IMR-90 (cell line): ENCODE data around the gene SUSD6. TPM values are rescaled to one million over a fixed set of nuclear protein-coding genes. Genes with fewer than 3 reads are reported as not detected.
"Not testable (repeated sequence)": the region's sequence is repeated elsewhere in the genome, so short reads cannot be mapped to it uniquely, and the experiment has no call there.

Experiments
- ATAC-seq: fragments of 200-7000 bp; cut with Tn5 transposase; 2 replicates; pipeline ENCODE4 v1.9.1; 2020; ENCODE audit warnings: low read depth, mild to moderate bottlenecking, moderate library complexity
- BruUV-seq: library from RNA; stranded (reverse); fragments of 400-500 nt; replicated peaks from 2 replicates; lab custom pipeline; 2021; lab: Mats Ljungman, UMichigan
- CTCF ChIA-PET: fragments of 300-600 bp; formaldehyde crosslinking; extraction: SDS; loops from one replicate; lab custom pipeline; 2021; ENCODE audit warnings: antibody characterized with exemption; lab: Yijun Ruan, JAX
- POLR2A ChIA-PET: fragments of 300-600 bp; sonication (Branson Sonifier 250); formaldehyde crosslinking; loops from one replicate; lab custom pipeline; 2022; ENCODE audit warnings: antibody characterized with exemption; ENCODE audit not compliant: unreplicated experiment; lab: Charles Lee
- DNase-seq: peaks from one replicate; pipeline ENCODE4 v3.0.0; 2013
- H2AFZ ChIP-seq: replicated peaks from 2 replicates; pipeline ENCODE3; 2013; ENCODE audit warnings: low read length, mild to moderate bottlenecking; ENCODE audit not compliant: poor library complexity
- H2AK5ac ChIP-seq: 2 replicates; pipeline ENCODE4 v1.6.1; 2013; ENCODE audit warnings: low read depth, low read length, inconsistent platforms
- H2AK9ac ChIP-seq: replicated peaks from 2 replicates; pipeline ENCODE3; 2013; ENCODE audit warnings: mild to moderate bottlenecking, low read depth, low read length, moderate library complexity; ENCODE audit not compliant: poor library complexity
- H2BK120ac ChIP-seq: 2 replicates; pipeline ENCODE4 v1.6.1; 2013; ENCODE audit warnings: low read depth, low read length, inconsistent platforms
- H2BK15ac ChIP-seq: 3 replicates; pipeline ENCODE4 v1.6.1; 2013; ENCODE audit warnings: low read depth, low read length, inconsistent platforms
- H2BK20ac ChIP-seq: 2 replicates; pipeline ENCODE4 v1.6.1; 2013; ENCODE audit warnings: low read depth, mild to moderate bottlenecking, inconsistent platforms, low read length, moderate library complexity
- H2BK5ac ChIP-seq: 2 replicates; pipeline ENCODE4 v1.6.1; 2013; ENCODE audit warnings: mild to moderate bottlenecking, low read depth, low read length, inconsistent platforms; ENCODE audit not compliant: poor library complexity, severe bottlenecking
- H3K14ac ChIP-seq: replicated peaks from 2 replicates; pipeline ENCODE4 v1.6.1; 2013; ENCODE audit warnings: low read depth, low read length, inconsistent platforms
- H3K18ac ChIP-seq: 2 replicates; pipeline ENCODE4 v1.6.1; 2013; ENCODE audit warnings: low read depth, low read length, control low read depth
- H3K23ac ChIP-seq: 2 replicates; pipeline ENCODE4 v1.6.1; 2013; ENCODE audit warnings: low read depth, low read length, inconsistent platforms
- H3K27ac ChIP-seq: 2 replicates; pipeline ENCODE4 v1.5.1; 2013; ENCODE audit warnings: mild to moderate bottlenecking, control low read depth, low read length; ENCODE audit not compliant: insufficient read depth
- H3K27me3 ChIP-seq: 2 replicates; pipeline ENCODE4 v1.6.1; 2013; ENCODE audit warnings: low read length; ENCODE audit not compliant: control insufficient read depth, insufficient read depth
- H3K36me3 ChIP-seq: 2 replicates; pipeline ENCODE4 v1.6.1; 2013; ENCODE audit warnings: low read length, mixed read lengths; ENCODE audit not compliant: control insufficient read depth, insufficient read depth
- H3K4ac ChIP-seq: 2 replicates; pipeline ENCODE4 v1.6.1; 2013; ENCODE audit warnings: low read depth, low read length, inconsistent platforms
- H3K4me1 ChIP-seq: 2 replicates; pipeline ENCODE4 v1.6.1; 2013; ENCODE audit warnings: low read length, mixed read lengths; ENCODE audit not compliant: control insufficient read depth, insufficient read depth
- H3K4me2 ChIP-seq: 2 replicates; pipeline ENCODE4 v1.6.1; 2013; ENCODE audit warnings: low read depth, mild to moderate bottlenecking, control low read depth, low read length, moderate library complexity
- H3K4me3 ChIP-seq: 2 replicates; pipeline ENCODE4 v1.5.1; 2013; ENCODE audit warnings: low read depth, mild to moderate bottlenecking, control low read depth, low read length, moderate library complexity; ENCODE audit not compliant: insufficient read depth
- H3K56ac ChIP-seq: 2 replicates; pipeline ENCODE4 v1.6.1; 2013; ENCODE audit warnings: low read length, inconsistent platforms; ENCODE audit not compliant: insufficient read depth; ENCODE audit errors: extremely low read depth
- H3K79me1 ChIP-seq, 2 experiments: 2 replicates each; pipeline ENCODE4 v1.6.1; 2013; ENCODE audit warnings: low read length in 2 of 2, inconsistent platforms in 1 of 2, low read depth in 1 of 2
- H3K9ac ChIP-seq: 2 replicates; pipeline ENCODE4 v1.6.1; 2013; ENCODE audit warnings: low read depth, low read length, control low read depth
- H3K9me1 ChIP-seq: 2 replicates; pipeline ENCODE4 v1.6.1; 2013; ENCODE audit warnings: low read length, inconsistent platforms; ENCODE audit not compliant: insufficient read depth
- H3K9me3 ChIP-seq: 2 replicates; pipeline ENCODE4 v1.6.1; 2013; ENCODE audit warnings: low read length; ENCODE audit not compliant: control insufficient read depth, insufficient read depth
- H4K20me1 ChIP-seq: 2 replicates; pipeline ENCODE4 v1.6.1; 2013; ENCODE audit warnings: low read length, inconsistent platforms; ENCODE audit not compliant: insufficient read depth
- H4K5ac ChIP-seq: 2 replicates; pipeline ENCODE4 v1.6.1; 2013; ENCODE audit warnings: mild to moderate bottlenecking, low read depth, low read length, control low read depth
- H4K8ac ChIP-seq, 2 experiments: 2 replicates each; pipeline ENCODE4 v1.6.1; 2013; ENCODE audit warnings: low read depth in 2 of 2, low read length in 2 of 2, control low read depth in 1 of 2, inconsistent platforms in 1 of 2
- H4K91ac ChIP-seq: 2 replicates; pipeline ENCODE4 v1.6.1; 2013; ENCODE audit warnings: low read depth, low read length, inconsistent platforms; ENCODE audit not compliant: insufficient read depth
- WGBS, 2 experiments: methylation state at CpG; one replicate each; pipeline versions ENCODE4 v1.1.5 to v1.1.7; 2013; ENCODE audit warnings: missing lambda C conversion rate in 2 of 2; ENCODE audit not compliant: insufficient read length in 1 of 2; ENCODE audit errors: extremely low coverage in 2 of 2; 5-methylcytosine and 5-hydroxymethylcytosine counted together
- dilution Hi-C: fragments of 300-500 bp; cut with HindIII; formaldehyde crosslinking; loops from one replicate; pipeline ENCODE4 v1.14.3; 2018; ENCODE audit warnings: low sequenced_read_pairs; ENCODE audit not compliant: unreplicated experiment
- in situ Hi-C: fragments of 300-500 bp; cut with MboI; formaldehyde crosslinking; loops from 3 replicates; pipeline ENCODE4 v1.14.3; 2019; ENCODE audit warnings: low sequenced_read_pairs, inconsistent platforms, mixed read lengths
- intact Hi-C: fragments of 100-400 bp; cut with micrococcal nuclease; formaldehyde crosslinking; loops from 2 replicates; pipeline ENCODE4 v1.10.0; 2022
- polyA plus RNA-seq, 3 experiments: library from polyadenylated mRNA; depleted of rRNA; stranded (reverse); fragments of >200 nt; gene quantifications; 2 replicates each; pipeline ENCODE4 v1.2.3, GENCODE V29; 2012; ENCODE audit warnings: low replicate concordance in 1 of 3
- total RNA-seq: library from RNA; depleted of rRNA; stranded (reverse); fragments of >200 nt; gene quantifications from 2 replicates; pipeline ENCODE4 v1.2.3, GENCODE V29; 2012

Gene SUSD6
- total and polyA plus RNA-seq, 2 of the 4 experiments (the other 2 are of a cell fraction): 2.3 to 10.1 TPM

GRCh38 chr14:69642212-69642793 lies 30.9 kb downstream of the SUSD6 start:
- H4K8ac ChIP-seq, POLR2A ChIA-PET, dilution Hi-C loops, H2AFZ ChIP-seq, H3K4me3 ChIP-seq, H4K5ac ChIP-seq, intact Hi-C loops, H2AK9ac ChIP-seq, ATAC-seq, H2BK20ac ChIP-seq, H2BK120ac ChIP-seq, H3K14ac ChIP-seq, H3K18ac ChIP-seq, H3K23ac ChIP-seq, BruUV-seq, H3K9me3 ChIP-seq, H3K56ac ChIP-seq, H2AK5ac ChIP-seq, DNase-seq, H3K36me3 ChIP-seq, H2BK5ac ChIP-seq, H3K27ac ChIP-seq, H3K4me2 ChIP-seq, CTCF ChIA-PET, H3K9ac ChIP-seq, in situ Hi-C loops, H4K91ac ChIP-seq, H2BK15ac ChIP-seq, H3K4ac ChIP-seq, H3K27me3 ChIP-seq: not testable (repeated sequence)
- Histone ChIP-seq H3K9me1 (peaks cover 28% of the 10 kb centered on the region), H3K4me1 (peaks cover 23% of the 10 kb centered on the region), H4K20me1 (peaks cover 51% of the 10 kb centered on the region), H3K79me1 (peaks cover 22 to 76% of the 10 kb centered on the region in 2 experiments)
- 80% methylated on average over 1 of the region's 7 CpGs; no CpG with 5 or more reads in 1 of the 2 experiments for WGBS, 2 experiments
